Caki2 (cell line): ENCODE results near the gene CATSPERZ. TPM values are rescaled to one million over a fixed set of nuclear protein-coding genes. Genes with fewer than 3 reads are reported as not detected.

ENCODE experiments used
- DNase-seq: peaks from one replicate; pipeline ENCODE4 v3.0.0-alpha.2; 2015; ENCODE audit warnings: low read depth
- in situ Hi-C: cut with HindIII; loops from 2 replicates; pipeline ENCODE4 v1.10.0; 2016; ENCODE audit warnings: low sequenced_read_pairs, low pct_unique_long_range_greater_than_20kb, mixed read lengths
- total RNA-seq: library from RNA; depleted of rRNA; stranded (reverse); fragments of >200 nt; shearing (Covaris generic); gene quantifications from 2 replicates; pipeline ENCODE4 v1.2.3, GENCODE V29; 2014; ENCODE audit warnings: low replicate concordance; rRNA removed

Gene CATSPERZ
- total RNA-seq, result not detected in 2 replicates

- no peak for DNase-seq
- in situ Hi-C loops, result no loop called here
Measured at GRCh38 chr11:64299847-64300648, at the start of gene CATSPERZ. Gene CATSPERZ, plus strand, starts transcription at chr11:64300358. Its CDS starts 53 bp downstream, at chr11:64300411.

DNA sequence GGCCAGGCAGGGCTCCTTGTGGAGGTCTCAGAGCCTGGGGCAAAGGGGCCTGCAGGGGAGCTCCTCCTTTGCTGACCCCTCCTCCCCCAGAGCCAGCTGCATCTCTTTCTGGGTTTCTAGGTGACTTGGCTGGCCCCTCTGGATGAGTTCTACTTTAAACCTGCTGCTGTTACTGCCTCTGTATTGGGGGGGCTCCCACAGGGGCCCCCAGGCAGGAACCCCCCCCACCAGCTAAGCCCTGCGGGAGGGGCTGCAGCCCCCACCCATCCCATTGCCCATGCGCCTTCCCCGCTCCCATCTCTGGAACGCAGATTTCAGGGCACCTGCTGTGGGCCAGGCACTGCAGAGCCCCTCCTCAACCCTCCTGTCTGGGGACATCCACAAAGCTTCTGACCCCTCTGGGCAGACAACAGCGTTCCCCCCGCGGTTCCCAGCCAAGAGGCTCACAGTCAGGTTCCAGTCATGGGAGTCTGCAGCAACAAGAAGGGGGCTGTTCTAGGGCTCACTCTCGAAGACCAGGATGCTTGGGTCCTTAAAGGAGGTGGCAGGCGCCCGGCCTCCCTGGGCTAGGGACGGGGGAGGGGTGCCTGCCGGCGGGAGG lies 49.6 kb upstream of the CATSPERZ start:
- in situ Hi-C loops, result no loop called here
- DNase-seq, result no peak

DNA sequence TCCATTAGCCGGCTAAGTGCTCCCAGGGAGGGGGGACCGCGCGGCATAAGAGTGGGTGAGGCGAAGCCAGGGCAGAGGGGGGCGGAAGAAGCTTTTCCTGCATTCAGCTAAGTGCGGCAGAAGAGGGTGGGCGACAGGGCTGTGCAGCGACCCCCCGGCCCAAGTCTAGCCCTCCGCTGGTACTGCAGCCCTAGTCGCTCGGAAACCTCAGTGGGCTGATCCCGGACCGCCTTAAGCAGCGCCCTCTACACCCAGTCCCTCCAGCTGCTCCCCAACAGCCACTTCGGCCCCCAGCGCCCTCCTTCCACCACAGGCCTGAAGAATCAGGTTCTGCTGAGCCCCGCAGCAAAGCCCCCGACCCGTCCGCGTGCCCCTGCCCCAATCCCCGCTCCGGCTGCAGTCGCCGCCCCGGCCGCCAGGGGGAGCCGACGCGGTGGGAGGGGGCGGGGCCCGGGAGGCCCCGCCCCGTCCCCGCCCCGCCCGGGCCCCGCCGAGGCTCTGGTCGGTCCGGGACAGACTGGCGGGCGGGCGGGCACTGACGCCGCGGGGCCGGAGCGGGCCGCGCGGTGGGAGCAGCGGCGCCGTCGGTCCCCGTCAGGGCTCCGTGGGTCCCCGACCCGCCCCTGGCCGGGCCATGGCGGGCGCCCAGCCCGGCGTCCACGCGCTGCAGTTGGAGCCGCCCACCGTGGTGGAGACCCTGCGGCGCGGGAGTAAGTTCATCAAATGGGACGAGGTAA lies 49.0 kb upstream of the CATSPERZ start, which contains the start of gene PLCB3:
PLCB3 (plus strand) TSS at position 515 of the 737 bp plus-strand sequence; CDS start at position 635, 120 bp downstream.
- in situ Hi-C loops, result no loop called here
- DNase-seq, result peak; percentile 33

GRCh38 chr11:64251753-64252002 lies 48.5 kb upstream of the CATSPERZ start:
- in situ Hi-C loops, result no loop called here
- DNase-seq, result no peak

DNA sequence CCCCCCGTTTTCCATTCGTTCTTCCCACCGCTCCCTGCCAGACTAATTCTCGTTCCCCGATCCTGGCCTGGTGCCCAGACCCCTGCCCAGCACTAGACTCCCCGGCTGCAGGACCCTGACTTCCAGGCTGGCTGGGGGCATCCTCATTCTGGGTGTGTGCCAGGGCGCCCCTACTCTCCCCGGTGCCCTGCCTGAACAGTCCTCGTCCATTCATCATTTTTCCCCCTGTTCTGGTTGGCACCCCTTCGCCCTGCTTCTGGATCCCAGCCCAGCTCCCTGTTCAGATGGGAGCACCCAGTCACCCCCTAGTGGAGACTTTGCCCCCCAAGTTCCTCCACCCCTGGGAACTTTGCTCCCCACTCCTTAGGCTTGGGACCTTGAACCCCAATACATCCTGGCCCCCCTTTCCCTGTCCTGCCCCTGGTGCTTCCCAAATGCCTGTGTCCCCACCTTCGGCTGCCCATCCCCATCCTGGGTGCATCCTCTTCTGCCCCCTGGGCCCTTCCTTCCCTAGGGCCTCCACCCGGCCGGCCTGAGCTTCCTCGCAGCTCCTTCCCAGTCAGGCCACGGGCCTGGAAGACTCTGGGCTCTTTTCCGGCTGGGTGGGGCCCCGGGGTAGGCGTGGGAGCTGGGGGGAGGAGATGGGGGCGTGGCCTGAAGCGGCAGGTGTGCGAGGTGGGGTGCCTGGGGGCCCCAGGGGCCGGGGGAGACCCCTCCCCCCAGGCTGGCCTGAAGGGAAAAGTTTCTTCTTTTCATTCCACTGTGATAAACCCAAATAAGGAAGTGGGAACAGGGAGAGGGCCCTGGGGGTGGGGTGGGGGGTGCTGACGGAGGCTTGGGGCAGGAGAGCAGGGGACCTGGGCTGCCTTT lies 47.9 kb upstream of the CATSPERZ start:
- in situ Hi-C loops, result no loop called here

GRCh38 chr11:64253043-64253442 lies 47.1 kb upstream of the CATSPERZ start:
- no peak for DNase-seq
- in situ Hi-C loops, result no loop called here

More for the DNA sequence above, 47.9 kb upstream of the CATSPERZ start:
- DNase-seq, result no peak

- no peak for DNase-seq
- in situ Hi-C loops, result no loop called here
Measured at GRCh38 chr11:64253481-64253880, 46.7 kb upstream of the CATSPERZ start.

DNA sequence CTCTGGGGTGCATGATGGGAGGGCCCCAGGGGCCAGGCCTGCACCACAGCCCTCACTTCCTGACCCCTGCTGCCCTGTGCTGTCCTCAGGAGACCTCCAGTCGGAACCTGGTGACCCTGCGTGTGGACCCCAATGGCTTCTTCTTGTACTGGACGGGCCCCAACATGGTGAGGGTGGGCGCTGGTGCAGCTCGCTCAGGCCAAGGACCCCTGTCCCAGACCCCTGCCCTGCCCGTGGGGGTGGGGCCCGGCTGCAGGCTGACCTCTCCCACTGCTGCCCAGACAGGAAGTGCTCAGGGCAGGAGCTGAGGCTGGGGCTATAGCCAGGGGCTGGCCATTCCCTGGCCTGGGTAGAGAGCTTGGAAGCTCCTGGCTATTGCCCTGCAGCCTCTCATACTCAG lies 45.8 kb upstream of the CATSPERZ start:
- in situ Hi-C loops, result no loop called here
- no peak for DNase-seq

GRCh38 chr11:64255135-64256128 lies 44.7 kb upstream of the CATSPERZ start:
- in situ Hi-C loops, result no loop called here

GRCh38 chr11:64256300-64256699 lies 43.9 kb upstream of the CATSPERZ start:
- in situ Hi-C loops, result no loop called here
- DNase-seq, result no peak

More at GRCh38 chr11:64255135-64256128, 44.7 kb upstream of the CATSPERZ start:
- no peak for DNase-seq

GRCh38 chr11:64258356-64258755 lies 41.8 kb upstream of the CATSPERZ start:
- no peak for DNase-seq
- in situ Hi-C loops, result no loop called here

GRCh38 chr11:64258946-64259532 lies 41.1 kb upstream of the CATSPERZ start:
- in situ Hi-C loops, result no loop called here
- DNase-seq, result no peak

DNA sequence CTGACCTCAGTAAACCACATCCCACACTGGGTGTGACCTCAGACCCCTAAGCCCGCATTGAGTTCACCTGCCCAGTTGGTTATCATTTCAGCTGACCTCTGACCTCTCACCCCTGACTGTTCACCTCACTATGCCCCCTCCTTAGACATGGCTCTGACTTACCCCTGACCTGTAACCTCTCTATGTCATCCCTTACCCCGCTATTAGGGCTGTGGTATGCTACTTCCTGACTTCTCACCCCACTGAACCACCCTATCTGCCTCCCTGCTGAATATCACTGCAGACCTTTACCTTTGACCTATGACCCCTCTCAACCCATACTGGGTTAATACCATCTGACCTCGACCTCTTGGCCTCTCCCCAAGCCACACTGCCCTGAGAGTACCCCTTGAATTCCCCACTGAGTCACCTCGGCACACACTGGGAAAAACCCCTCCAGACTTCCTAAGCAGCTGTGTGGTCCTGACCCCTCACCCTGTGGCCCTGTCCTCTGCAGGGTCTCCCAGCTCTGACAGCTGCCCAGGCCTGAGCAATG lies 40.6 kb upstream of the CATSPERZ start:
- in situ Hi-C loops, result no loop called here
- DNase-seq, result no peak

- in situ Hi-C loops, result no loop called here
- DNase-seq, result no peak
Measured at GRCh38 chr11:64260147-64260708, 39.9 kb upstream of the CATSPERZ start.

DNA sequence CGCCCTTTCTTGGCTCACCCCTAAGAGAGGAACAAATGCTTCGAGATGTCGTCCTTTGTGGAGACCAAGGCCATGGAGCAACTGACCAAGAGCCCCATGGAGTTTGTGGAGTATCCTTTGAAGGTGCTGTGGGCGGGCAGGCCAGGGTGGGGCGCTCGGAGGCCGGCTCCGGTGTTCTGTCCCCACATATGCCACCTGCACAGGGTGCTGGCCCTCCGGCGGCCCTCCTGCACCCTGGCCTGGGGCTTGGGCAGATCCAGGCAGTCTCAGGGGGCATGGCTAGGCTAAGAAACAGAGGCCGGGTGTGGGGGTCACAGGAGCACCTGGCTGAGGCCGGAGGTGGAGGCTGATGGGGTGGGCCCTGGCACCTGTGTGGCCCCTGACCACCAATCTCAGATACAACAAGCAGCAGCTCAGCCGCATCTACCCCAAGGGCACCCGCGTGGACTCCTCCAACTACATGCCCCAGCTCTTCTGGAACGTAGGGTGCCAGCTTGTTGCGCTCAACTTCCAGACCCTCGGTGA lies 38.5 kb upstream of the CATSPERZ start:
- no peak for DNase-seq
- in situ Hi-C loops, result no loop called here
